ENCODE data around the gene GNG12. TPM values are rescaled to one million over a fixed set of nuclear protein-coding genes. Genes with fewer than 3 reads are reported as not detected.

The GNG12 gene
- total RNA-seq, 1 donor from 2014 or later: 71.5 TPM

GRCh38 chr1:67833602-67833940, 304 bp upstream of the GNG12 start:
- Histone ChIP-seq H3K27me3 (no peaks in the 10 kb centered on the region), H3K4me1 (peaks cover 50% of the 10 kb centered on the region), H3K4me3 (peak overlapping the region; percentile 70 to 91), H3K36me3 (no peaks in the 10 kb centered on the region), H3K27ac (peak overlapping the region; percentile 88), H3K9me3 (no peaks in the 10 kb centered on the region)
- TF ChIP-seq POLR2AphosphoS5 (IDR thresholded peaks at IDR 0.05; ENCODE audit: insufficient read depth in 1 of 2, low read depth in 1 of 2) (peak in 1 of 2 donors; percentile 38), POLR2A (IDR thresholded peaks at IDR 0.05) (no peak)
- DNase-seq (ENCODE audit: extremely low spot score in 2 of 2): no peak
- intact Hi-C loops (cut with DNase I): no loop called here

DNA sequence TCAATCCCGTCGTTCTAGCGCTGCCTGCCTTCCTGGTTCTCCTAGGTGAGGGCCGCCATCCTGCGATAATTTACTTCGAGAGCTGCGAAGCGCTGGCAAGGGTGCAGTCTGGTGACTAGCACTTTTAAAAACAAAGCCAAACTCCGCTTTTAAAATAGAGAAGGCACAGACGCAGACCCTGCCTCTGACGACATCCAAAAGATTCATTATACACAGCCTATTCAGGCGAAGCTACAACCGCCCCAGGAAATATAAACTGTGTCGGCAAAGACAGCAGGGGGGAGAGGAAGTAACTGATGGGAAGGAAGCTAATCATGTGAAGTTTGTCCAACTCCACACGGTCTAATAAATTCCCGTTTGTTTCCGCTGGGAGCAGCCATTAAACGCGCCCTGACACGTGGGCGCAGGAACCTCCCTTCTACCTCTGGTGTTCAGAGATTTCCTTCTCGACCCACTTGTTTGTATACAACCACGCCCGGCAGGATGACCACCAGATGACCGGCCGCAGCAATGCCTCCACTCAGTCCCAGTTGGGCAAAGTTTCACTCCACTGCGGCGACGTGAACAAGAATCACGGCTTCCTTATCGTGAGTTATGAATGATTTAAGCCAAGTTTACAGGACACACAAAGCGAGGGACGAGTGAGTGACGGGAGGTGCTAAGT, 1.3 kb downstream of the GNG12 start:
- peak in 1 of 2 donors; percentile 90 for DNase-seq (ENCODE audit: extremely low spot score in 2 of 2)
- H3K4me3 ChIP-seq: peak overlapping the region; percentile 70 to 91
- H3K36me3 ChIP-seq: no peaks in the 10 kb centered on the region
- TF ChIP-seq POLR2A (IDR thresholded peaks at IDR 0.05) (peak in 1 of 2 donors; percentile 7), POLR2AphosphoS5 (IDR thresholded peaks at IDR 0.05; ENCODE audit: insufficient read depth in 1 of 2, low read depth in 1 of 2) (peak; percentile 8 to 77)
- TF ChIP-seq, protein P1, sequence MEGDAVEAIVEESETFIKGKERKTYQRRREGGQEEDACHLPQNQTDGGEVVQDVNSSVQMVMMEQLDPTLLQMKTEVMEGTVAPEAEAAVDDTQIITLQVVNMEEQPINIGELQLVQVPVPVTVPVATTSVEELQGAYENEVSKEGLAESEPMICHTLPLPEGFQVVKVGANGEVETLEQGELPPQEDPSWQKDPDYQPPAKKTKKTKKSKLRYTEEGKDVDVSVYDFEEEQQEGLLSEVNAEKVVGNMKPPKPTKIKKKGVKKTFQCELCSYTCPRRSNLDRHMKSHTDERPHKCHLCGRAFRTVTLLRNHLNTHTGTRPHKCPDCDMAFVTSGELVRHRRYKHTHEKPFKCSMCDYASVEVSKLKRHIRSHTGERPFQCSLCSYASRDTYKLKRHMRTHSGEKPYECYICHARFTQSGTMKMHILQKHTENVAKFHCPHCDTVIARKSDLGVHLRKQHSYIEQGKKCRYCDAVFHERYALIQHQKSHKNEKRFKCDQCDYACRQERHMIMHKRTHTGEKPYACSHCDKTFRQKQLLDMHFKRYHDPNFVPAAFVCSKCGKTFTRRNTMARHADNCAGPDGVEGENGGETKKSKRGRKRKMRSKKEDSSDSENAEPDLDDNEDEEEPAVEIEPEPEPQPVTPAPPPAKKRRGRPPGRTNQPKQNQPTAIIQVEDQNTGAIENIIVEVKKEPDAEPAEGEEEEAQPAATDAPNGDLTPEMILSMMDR (IDR thresholded peaks at IDR 0.05): no peak
- intact Hi-C loops (cut with DNase I): no loop called here
- H3K27me3 ChIP-seq: no peaks in the 10 kb centered on the region
- no peaks in the 10 kb centered on the region for H3K9me3 ChIP-seq
- peak overlapping the region; percentile 88 for H3K27ac ChIP-seq
- peaks cover 50% of the 10 kb centered on the region for H3K4me1 ChIP-seq

DNA sequence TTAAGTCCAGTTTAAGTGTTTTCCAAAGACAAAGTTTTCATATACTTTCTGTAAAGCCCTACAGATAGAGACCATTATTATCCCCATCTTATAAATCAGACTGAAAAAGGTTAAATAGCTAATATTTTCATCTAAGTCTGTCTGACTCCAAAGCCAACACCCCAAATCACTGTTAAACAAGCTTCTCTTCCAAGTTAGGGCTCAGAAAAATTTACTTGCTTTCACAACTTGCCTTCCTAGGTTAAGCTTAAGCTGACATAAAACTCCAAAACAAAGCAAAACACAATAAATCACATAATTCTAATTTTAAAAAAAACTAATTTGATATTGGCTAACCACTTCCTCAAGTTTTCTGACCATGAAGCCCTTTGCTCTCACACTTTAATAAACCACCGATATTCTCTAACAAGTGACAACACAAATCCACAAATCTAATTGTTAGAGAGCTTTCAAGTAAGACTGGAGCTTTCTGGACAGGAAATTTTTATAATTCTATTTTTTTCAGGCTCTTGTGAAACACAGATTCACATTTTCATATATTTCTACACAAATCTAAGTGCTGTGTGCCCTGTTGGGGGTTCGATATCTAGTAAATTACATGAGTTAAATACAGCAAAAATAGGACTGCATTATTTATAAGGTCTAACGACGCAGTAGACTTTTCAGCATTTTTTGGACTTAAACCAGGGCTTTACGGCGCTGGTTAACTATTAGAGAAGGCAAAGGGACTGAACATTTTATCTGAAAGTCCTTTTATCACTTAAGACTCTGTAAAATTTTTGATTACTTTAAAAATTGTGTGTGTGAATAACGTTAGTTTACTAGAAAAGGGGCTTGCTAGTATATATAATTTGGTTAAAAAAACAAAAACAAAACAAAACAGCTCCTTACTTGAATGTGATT, 2.1 kb downstream of the GNG12 start:
- intact Hi-C loops (cut with DNase I): no loop called here

GRCh38 chr1:67830226-67830625, 3.0 kb downstream of the GNG12 start:
- H3K4me3 ChIP-seq: peak overlapping the region in 1 of 2 donors; percentile 70
- H3K9me3 ChIP-seq: no peaks in the 10 kb centered on the region
- no peaks in the 10 kb centered on the region for H3K36me3 ChIP-seq
- peaks cover 51% of the 10 kb centered on the region for H3K4me1 ChIP-seq
- TF ChIP-seq POLR2A (IDR thresholded peaks at IDR 0.05): no peak
- TF ChIP-seq, protein P1 (IDR thresholded peaks at IDR 0.05): no peak
- no peak for TF ChIP-seq POLR2AphosphoS5 (IDR thresholded peaks at IDR 0.05; ENCODE audit: insufficient read depth in 1 of 2, low read depth in 1 of 2)
- no peak for DNase-seq (ENCODE audit: extremely low spot score in 2 of 2)
- H3K27ac ChIP-seq: peak overlapping the region; percentile 88
- intact Hi-C loops (cut with DNase I): no loop called here
- H3K27me3 ChIP-seq: no peaks in the 10 kb centered on the region

More for the DNA sequence above, 2.1 kb downstream of the GNG12 start:
- no peaks in the 10 kb centered on the region for H3K9me3 ChIP-seq
- H3K27ac ChIP-seq: peak overlapping the region; percentile 88
- DNase-seq (ENCODE audit: extremely low spot score in 2 of 2): no peak
- TF ChIP-seq, protein P1 (IDR thresholded peaks at IDR 0.05): no peak
- no peak for TF ChIP-seq POLR2A (IDR thresholded peaks at IDR 0.05)
- no peak for TF ChIP-seq POLR2AphosphoS5 (IDR thresholded peaks at IDR 0.05; ENCODE audit: insufficient read depth in 1 of 2, low read depth in 1 of 2)
- H3K4me3 ChIP-seq: peak overlapping the region; percentile 70 to 91
- no peaks in the 10 kb centered on the region for H3K27me3 ChIP-seq
- H3K36me3 ChIP-seq: no peaks in the 10 kb centered on the region
- H3K4me1 ChIP-seq: peaks cover 50% of the 10 kb centered on the region

DNA sequence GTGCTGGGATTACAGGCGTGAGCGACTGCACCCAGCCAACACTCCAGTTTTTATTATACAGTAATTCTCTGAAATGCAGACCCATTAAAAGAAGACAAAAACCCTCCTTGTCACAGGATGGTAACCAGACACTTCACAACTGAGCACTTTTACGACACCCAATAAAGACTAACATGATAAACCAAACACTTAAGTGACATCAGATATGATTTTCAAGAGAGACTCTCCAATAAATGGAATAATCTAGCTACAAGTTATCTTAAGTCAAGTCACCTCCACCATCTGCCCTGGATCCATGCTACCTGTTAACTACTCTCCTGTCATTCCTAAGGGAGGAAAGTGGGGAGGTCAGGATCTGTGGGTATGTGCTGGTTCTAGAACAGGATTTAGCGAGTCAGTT, 5.6 kb downstream of the GNG12 start:
- DNase-seq (ENCODE audit: extremely low spot score in 2 of 2): no peak
- H3K27ac ChIP-seq: no peak overlapping the region
- H3K4me1 ChIP-seq: peaks cover 57% of the 10 kb centered on the region
- H3K9me3 ChIP-seq: no peaks in the 10 kb centered on the region
- intact Hi-C loops (cut with DNase I): no loop called here
- H3K4me3 ChIP-seq: no peak overlapping the region
- no peaks in the 10 kb centered on the region for H3K27me3 ChIP-seq
- no peaks in the 10 kb centered on the region for H3K36me3 ChIP-seq
- TF ChIP-seq, protein P1 (IDR thresholded peaks at IDR 0.05): no peak
- TF ChIP-seq POLR2AphosphoS5 (IDR thresholded peaks at IDR 0.05; ENCODE audit: insufficient read depth in 1 of 2, low read depth in 1 of 2) (no peak), POLR2A (IDR thresholded peaks at IDR 0.05) (no peak)
